Left renal pelvis (tissue), 4 donors: ENCODE data around the gene MATR3. TPM values are rescaled to one million over a fixed set of nuclear protein-coding genes. Genes with fewer than 3 reads are reported as not detected.
"Not testable (repeated sequence)": the region's sequence is repeated elsewhere in the genome, so short reads cannot be mapped to it uniquely, and the experiment has no call there.

Experiments
- DNase-seq, 4 donors: peaks; one replicate each; pipeline ENCODE4 v3.0.0-alpha.2; 2013; ENCODE audit warnings: low read depth in 4 of 4, low spot score in 3 of 4
- polyA plus RNA-seq, 4 donors: library from polyadenylated mRNA; unstranded; fragments of 120-200 nt; gene quantifications; one replicate each; pipeline ENCODE4 v1.2.1, GENCODE V29; 2013; ENCODE audit not compliant: insufficient read length in 4 of 4

Gene MATR3
- polyA plus RNA-seq, 4 donors: 547 to 863 (median 659) TPM

- DNase-seq: no peak
Observed at GRCh38 chr5:139342423-139342723, 48.8 kb downstream of the MATR3 start.

DNA sequence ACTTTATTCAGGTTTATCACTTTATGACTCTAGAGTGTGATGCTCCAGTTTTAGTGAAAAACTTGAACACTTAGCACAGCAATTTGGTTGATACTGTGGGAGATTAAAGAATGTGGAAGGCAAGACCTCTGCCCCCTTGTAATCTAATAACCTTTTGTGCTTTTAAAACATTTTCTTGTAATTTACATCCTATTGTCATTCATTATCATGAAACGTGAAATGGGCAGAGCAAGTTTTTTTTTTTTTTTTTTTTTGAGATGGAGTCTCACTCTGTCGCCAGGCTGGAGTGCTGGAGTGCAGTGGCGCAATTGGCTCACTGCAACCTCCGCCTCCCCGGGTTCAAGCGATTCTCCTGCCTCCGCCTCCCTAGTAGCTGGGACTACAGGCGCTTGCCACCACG is 49.9 kb downstream of the MATR3 start:
- DNase-seq: no peak

DNA sequence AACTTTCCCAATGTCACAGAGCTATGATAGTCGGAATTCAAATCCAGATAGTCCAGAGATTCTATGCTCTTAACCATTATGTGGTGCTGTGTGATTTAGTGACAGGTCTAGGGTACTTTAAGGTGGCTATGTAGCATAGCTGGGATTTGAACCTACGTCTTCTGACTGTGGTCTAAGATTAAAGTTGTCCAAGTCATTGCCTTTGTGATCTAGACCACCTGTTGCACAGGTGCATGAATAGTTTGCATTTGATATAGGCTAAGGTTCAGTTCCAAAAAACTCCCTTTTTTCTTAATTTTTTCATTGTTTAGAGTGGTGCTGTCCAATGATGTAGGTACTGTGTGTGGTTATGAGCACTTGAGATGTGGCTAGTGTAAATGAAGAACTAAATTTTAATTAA is 50.6 kb downstream of the MATR3 start:
- DNase-seq: no peak

- DNase-seq: not testable (repeated sequence)
Observed at GRCh38 chr5:139345442-139345841, 51.9 kb downstream of the MATR3 start.

GRCh38 chr5:139347863-139348262 is 54.3 kb downstream of the MATR3 start:
- DNase-seq: not testable (repeated sequence)

- no peak for DNase-seq
Observed at GRCh38 chr5:139354186-139354585, 60.6 kb downstream of the MATR3 start.

GRCh38 chr5:139355900-139356299 is 62.4 kb downstream of the MATR3 start:
- DNase-seq: not testable (repeated sequence)

- DNase-seq: no peak
Observed at GRCh38 chr5:139358064-139358463, 64.5 kb downstream of the MATR3 start.

- no peak for DNase-seq
Observed at GRCh38 chr5:139360384-139360783, 66.8 kb downstream of the MATR3 start.

- no peak for DNase-seq
Observed at GRCh38 chr5:139361835-139362429, 68.4 kb downstream of the MATR3 start.

- DNase-seq: no peak
Observed at GRCh38 chr5:139363937-139364336, 70.4 kb downstream of the MATR3 start.

DNA sequence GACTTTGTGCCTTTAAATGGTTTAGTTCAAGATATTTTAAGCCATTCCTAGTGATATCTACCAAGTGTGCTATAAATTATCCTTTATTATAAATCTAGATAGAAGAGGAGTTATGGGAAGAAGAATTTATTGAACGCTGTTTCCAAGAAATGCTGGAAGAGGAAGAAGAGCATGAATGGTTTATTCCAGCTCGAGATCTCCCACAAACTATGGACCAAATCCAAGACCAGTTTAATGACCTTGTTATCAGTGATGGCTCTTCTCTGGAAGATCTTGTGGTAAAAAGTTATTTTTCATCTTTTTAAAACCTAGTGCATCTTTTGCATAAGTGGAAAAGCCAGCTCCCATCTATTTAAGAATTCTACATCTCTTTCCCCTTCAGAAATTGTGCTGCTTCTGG is 70.9 kb downstream of the MATR3 start:
- no peak for DNase-seq

DNA sequence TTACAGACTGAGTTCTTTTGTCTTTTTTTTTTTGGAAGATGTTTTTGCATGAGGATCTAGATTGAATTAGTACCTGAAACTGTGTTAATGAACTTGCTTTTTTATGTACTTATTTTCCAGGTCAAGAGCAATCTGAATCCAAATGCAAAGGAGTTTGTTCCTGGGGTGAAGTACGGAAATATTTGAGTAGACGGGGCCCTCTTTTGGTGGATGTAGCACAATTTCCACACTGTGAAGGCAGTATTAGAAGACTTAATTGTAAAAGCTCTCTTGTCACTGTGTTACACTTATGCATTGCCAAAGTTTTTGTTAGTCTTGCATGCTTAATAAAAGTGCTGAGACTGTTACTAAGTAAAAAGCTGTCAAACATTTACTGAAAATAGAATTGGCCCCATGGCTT is 75.1 kb downstream of the MATR3 start:
- no peak for DNase-seq

DNA sequence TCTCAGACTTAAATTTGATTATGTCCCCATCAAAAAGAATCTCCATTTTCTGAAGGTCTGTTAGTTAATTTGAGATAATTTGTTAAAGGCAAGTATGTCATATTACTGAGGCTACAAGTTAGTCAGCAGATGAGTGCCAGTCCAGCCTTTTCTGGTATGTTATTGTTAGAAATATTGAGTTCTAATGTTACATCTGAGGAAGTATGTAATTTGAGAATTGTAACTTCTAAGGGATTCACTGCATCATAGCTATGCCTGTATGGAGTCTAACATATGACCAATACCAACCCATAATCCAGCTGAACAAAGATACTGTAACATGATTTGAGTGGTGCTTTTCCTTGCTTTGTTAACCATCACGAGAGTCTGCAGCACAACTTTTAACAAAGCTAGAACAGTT is 75.6 kb downstream of the MATR3 start:
- DNase-seq: no peak

GRCh38 chr5:139371482-139372435 is 78.2 kb downstream of the MATR3 start:
- DNase-seq: no peak

DNA sequence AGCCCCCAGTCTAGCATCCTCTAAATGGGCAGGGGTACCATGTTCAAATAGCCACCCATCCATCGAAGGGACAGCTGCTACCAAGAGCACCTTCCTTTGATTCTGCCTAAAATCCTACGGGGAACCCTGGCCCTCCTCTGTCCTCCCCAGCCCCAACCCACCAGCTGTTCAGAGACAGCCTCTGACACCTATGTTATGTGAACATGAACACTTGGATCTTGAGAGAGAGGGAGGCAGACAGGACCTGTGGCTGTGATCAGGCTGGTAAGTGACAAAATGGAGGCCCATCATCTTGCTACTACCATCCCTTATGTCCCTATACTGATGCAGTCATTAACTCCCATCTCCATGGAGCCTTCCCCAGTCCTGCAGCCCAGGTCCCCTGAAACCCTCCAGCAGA is 81.4 kb downstream of the MATR3 start:
- no peak for DNase-seq

- no peak for DNase-seq
Observed at GRCh38 chr5:139376364-139376763, 82.8 kb downstream of the MATR3 start.

- no peak for DNase-seq
Observed at GRCh38 chr5:139377226-139377625, 83.7 kb downstream of the MATR3 start.

GRCh38 chr5:139378101-139378825 is 84.7 kb downstream of the MATR3 start:
- DNase-seq: no peak

DNA sequence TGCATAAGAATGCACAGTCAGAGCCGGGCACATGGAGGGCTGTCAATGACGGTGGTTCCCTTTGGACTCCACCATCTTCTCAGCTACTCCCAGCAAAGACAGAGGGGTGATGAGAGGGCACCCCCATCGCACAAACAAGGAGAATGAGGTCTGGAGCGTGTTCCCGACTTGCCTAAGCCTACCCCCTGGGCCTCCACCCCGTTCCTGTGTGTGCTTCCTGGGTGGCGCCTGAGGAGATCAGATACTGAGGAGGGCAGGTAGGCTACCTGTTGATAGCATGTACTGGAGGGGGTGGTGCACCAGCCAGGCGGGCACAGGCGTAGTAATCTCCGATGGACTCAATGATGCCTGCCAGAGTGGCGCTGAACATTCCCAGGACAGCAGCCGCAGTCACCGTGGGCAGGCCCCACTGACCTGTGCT is 85.4 kb downstream of the MATR3 start:
- no peak for DNase-seq

GRCh38 chr5:139379626-139380449 is 86.3 kb downstream of the MATR3 start:
- no peak for DNase-seq
